BJ (cell line): Measurements from ENCODE around the gene CEP295NL. TPM values are rescaled to one million over a fixed set of nuclear protein-coding genes. Genes with fewer than 3 reads are reported as not detected.
"Not testable (repeated sequence)": the region's sequence is repeated elsewhere in the genome, so short reads cannot be mapped to it uniquely, and the experiment has no call there.

ENCODE experiments used
- CTCF ChIA-PET: fragments of 350-600 bp; formaldehyde crosslinking; extraction: SDS; loops from one replicate; lab custom pipeline; 2021; ENCODE audit warnings: antibody characterized with exemption, inconsistent platforms; lab: Yijun Ruan, JAX
- POLR2A ChIA-PET: fragments of 300-600 bp; sonication (Branson Sonifier 250); formaldehyde crosslinking; extraction: SDS; loops from one replicate; lab custom pipeline; 2021; ENCODE audit warnings: antibody characterized with exemption; lab: Charles Lee
- DNase-seq: peaks from one replicate; pipeline ENCODE4 v3.0.0-alpha.2; 2011; ENCODE audit warnings: low read depth
- H3K27me3 ChIP-seq: 2 replicates; pipeline ENCODE4 v1.6.0; 2011; ENCODE audit warnings: low read length; ENCODE audit not compliant: control insufficient read depth, insufficient read depth
- H3K36me3 ChIP-seq: 2 replicates; pipeline ENCODE4 v1.5.1; 2011; ENCODE audit warnings: low read length; ENCODE audit not compliant: control insufficient read depth, insufficient read depth
- H3K4me3 ChIP-seq: 2 replicates; pipeline ENCODE4 v1.5.1; 2011; ENCODE audit warnings: low read depth, mild to moderate bottlenecking, control low read depth, low read length
- polyA plus RNA-seq: library from polyadenylated mRNA; depleted of rRNA; stranded (reverse); fragments of >200 nt; gene quantifications from 2 replicates; pipeline ENCODE4 v1.2.3, GENCODE V29; 2011
- TF ChIP-seq, protein P1 (sequence below): IDR thresholded peaks from 2 replicates; pipeline ENCODE4 v1.5.1; 2011; ENCODE audit warnings: low read depth, mild to moderate bottlenecking, control low read depth, inconsistent platforms, low read length, moderate library complexity; ENCODE audit not compliant: insufficient read depth

The CEP295NL gene
- polyA plus RNA-seq, 1 experiment = 0.15 TPM

DNA sequence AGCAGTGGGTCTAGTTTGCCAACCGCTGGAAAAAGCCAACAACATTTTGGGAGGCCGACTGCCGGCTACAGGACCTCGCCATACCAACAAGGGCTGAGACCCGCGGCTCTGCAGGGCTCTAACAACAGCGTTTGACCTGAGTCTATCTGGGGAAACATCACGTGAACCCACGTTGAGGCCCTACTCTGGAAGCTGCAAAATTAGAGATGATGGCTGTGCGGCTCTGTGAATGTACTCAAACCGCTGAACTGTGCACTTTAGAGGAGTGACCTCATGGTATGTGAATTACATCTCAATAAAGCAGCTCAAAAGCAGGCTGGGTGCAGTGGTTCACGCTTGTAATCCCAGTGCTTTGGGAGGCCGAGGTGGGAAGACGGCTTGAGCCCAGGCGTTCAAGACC lies 10.1 kb upstream of the CEP295NL start:
- Histone ChIP-seq H3K4me3 (no peak overlapping the region), H3K27me3 (no peaks in the 10 kb centered on the region), H3K36me3 (peaks cover 4% of the 10 kb centered on the region)
- no peak for DNase-seq
- CTCF ChIA-PET = no interaction called here
- TF ChIP-seq, protein P1, sequence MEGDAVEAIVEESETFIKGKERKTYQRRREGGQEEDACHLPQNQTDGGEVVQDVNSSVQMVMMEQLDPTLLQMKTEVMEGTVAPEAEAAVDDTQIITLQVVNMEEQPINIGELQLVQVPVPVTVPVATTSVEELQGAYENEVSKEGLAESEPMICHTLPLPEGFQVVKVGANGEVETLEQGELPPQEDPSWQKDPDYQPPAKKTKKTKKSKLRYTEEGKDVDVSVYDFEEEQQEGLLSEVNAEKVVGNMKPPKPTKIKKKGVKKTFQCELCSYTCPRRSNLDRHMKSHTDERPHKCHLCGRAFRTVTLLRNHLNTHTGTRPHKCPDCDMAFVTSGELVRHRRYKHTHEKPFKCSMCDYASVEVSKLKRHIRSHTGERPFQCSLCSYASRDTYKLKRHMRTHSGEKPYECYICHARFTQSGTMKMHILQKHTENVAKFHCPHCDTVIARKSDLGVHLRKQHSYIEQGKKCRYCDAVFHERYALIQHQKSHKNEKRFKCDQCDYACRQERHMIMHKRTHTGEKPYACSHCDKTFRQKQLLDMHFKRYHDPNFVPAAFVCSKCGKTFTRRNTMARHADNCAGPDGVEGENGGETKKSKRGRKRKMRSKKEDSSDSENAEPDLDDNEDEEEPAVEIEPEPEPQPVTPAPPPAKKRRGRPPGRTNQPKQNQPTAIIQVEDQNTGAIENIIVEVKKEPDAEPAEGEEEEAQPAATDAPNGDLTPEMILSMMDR = no peak
- POLR2A ChIA-PET = no interaction called here

DNA sequence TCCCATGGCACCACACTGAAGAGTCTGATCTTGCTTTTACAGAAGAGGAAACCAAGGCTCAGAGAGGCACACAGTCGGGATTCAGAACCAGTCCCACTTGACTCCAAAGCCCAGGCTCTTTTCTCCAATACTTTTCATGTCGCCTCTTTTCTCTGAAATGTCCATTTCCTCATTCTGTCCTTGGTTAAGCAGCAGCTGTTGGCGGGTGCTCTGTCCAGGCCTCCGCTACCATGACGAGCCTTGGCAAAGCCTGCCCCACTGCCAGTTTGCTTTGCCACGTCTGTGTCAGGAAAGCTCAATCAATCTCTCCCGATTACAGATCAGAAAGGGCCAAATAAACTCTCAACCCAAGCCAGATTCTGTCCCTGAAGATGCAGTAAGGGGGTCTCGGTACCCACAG lies 9.1 kb upstream of the CEP295NL start:
- Histone ChIP-seq H3K36me3 (peaks cover 4% of the 10 kb centered on the region), H3K4me3 (no peak overlapping the region), H3K27me3 (no peaks in the 10 kb centered on the region)
- CTCF ChIA-PET = no interaction called here
- no peak for DNase-seq
- POLR2A ChIA-PET = no interaction called here
- TF ChIP-seq, protein P1 = no peak

- H3K4me3 ChIP-seq, DNase-seq, CTCF ChIA-PET, H3K27me3 ChIP-seq, POLR2A ChIA-PET, H3K36me3 ChIP-seq: not testable (repeated sequence)
Observed at GRCh38 chr17:78911543-78911942, 8.5 kb upstream of the CEP295NL start.

GRCh38 chr17:78910497-78911284 lies 7.7 kb upstream of the CEP295NL start:
- peaks cover 4% of the 10 kb centered on the region for H3K36me3 ChIP-seq
- TF ChIP-seq, protein P1 = no peak
- no peak for DNase-seq
- no peak overlapping the region for H3K4me3 ChIP-seq
- no peaks in the 10 kb centered on the region for H3K27me3 ChIP-seq
- ChIA-PET POLR2A (no interaction called here), CTCF (no interaction called here)

DNA sequence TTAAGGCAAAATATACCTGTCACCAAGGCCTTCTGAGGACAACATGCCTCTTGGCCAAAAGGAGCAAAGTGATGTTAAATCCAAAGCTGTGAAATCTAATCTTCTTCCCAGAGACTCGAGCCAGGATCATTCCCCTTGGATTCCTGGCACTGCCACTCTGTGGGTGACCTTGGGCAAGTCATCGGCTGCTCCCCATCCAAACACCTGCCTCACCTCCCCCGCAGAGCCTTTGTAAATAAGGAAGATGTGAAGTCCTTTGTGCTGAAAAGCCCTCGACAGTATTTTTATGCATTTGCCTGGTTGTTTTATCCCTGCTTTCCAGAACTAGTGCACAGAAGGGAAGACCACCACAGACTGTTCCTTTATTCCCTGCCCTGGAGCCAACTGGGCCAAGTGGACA lies 5.4 kb upstream of the CEP295NL start:
- ChIA-PET CTCF (no interaction called here), POLR2A (no interaction called here)
- TF ChIP-seq, protein P1 = no peak
- H3K27me3 ChIP-seq = no peaks in the 10 kb centered on the region
- H3K4me3 ChIP-seq = no peak overlapping the region
- no peak for DNase-seq
- H3K36me3 ChIP-seq = peaks cover 8% of the 10 kb centered on the region

DNA sequence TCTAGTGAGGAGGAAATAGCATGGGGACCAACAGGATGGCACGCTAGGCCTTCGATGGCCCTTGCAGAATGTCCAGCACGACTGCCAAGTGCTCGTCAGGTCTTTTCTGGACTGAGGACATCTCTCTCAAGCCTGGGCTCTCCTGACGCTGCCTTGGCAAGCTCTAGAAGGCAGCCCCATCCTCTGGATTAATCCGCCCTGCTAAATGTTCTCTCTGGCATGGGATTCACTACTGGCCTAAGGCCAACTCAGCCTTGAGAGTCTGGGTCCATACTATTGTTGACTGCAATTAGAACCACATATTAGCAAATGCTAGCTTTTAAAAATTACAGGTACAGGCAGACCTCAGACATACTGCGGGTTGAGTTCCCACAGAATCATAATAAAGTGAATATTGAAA lies 2.5 kb upstream of the CEP295NL start:
- ChIA-PET POLR2A (no interaction called here), CTCF (interaction anchor here (1.8 kb wide), 1 partner anchor 10 kb away, joined by 6 read pairs; no protein-coding TSS in a partner anchor)
- Histone ChIP-seq H3K27me3 (no peaks in the 10 kb centered on the region), H3K36me3 (peaks cover 23% of the 10 kb centered on the region), H3K4me3 (no peak overlapping the region)
- TF ChIP-seq, protein P1 = no peak
- no peak for DNase-seq
